SK-N-SH treated with all-trans-retinoic acid at 6 μM for 48 hours (cell line): ENCODE data around the gene FBP2.

Experiments used
- ATAC-seq: fragments of 200-7000 bp; cut with Tn5 transposase; 3 replicates; pipeline ENCODE4 v1.9.1; 2020; ENCODE audit warnings: mild to moderate bottlenecking, moderate library complexity
- ARNTL ChIP-seq: fragments of 450-650 bp; formaldehyde crosslinking; IDR thresholded peaks from 2 replicates; pipeline ENCODE4 v1.5.0; 2020; ENCODE audit warnings: low read depth, mild to moderate bottlenecking, moderate library complexity, borderline replicate concordance
- BACH2 ChIP-seq: fragments of 250-450 bp; sonication (Bioruptor Pico); IDR thresholded peaks from 2 replicates; pipeline ENCODE4 v1.9.0; 2021; ENCODE audit warnings: mild to moderate bottlenecking, borderline replicate concordance
- CSDC2 ChIP-seq: fragments of 250-450 bp; sonication (Bioruptor Pico); IDR thresholded peaks from 2 replicates; pipeline ENCODE4 v1.5.0; 2020; ENCODE audit warnings: mild to moderate bottlenecking, moderate library complexity
- ESRRG ChIP-seq: fragments of 250-450 bp; sonication (Bioruptor Pico); IDR thresholded peaks from 2 replicates; pipeline ENCODE4 v1.6.1; 2021; ENCODE audit warnings: mild to moderate bottlenecking
- GLIS3 ChIP-seq: fragments of 250-450 bp; sonication (Bioruptor Pico); IDR thresholded peaks from 2 replicates; pipeline ENCODE4 v1.5.0; 2020; ENCODE audit warnings: mild to moderate bottlenecking, moderate library complexity
- ISL1 ChIP-seq: fragments of 250-450 bp; sonication (Bioruptor Pico); IDR thresholded peaks from 2 replicates; pipeline ENCODE4 v2.1.2; 2022; ENCODE audit warnings: mild to moderate bottlenecking, moderate library complexity
- OSR1 ChIP-seq: fragments of 250-450 bp; sonication (Bioruptor Pico); IDR thresholded peaks from 2 replicates; pipeline ENCODE4 v1.8.0; 2022; ENCODE audit warnings: moderate library complexity, mild to moderate bottlenecking, inconsistent platforms
- PPARA ChIP-seq: fragments of 250-450 bp; sonication (Bioruptor Pico); IDR thresholded peaks from 2 replicates; pipeline ENCODE4 v1.5.0; 2020; ENCODE audit warnings: mild to moderate bottlenecking, borderline replicate concordance
- RARB ChIP-seq: fragments of 250-450 bp; sonication (Bioruptor Pico); IDR thresholded peaks from 2 replicates; pipeline ENCODE4 v1.8.0; 2021; ENCODE audit warnings: mild to moderate bottlenecking, moderate library complexity
- TCF4 ChIP-seq: fragments of 250-450 bp; sonication (Bioruptor Pico); IDR thresholded peaks from 2 replicates; pipeline ENCODE4 v1.8.0; 2021; ENCODE audit warnings: mild to moderate bottlenecking, moderate library complexity, borderline replicate concordance
- TOX ChIP-seq: fragments of 250-450 bp; sonication (Bioruptor Pico); IDR thresholded peaks from 2 replicates; pipeline ENCODE4 v1.8.0; 2021; ENCODE audit warnings: mild to moderate bottlenecking, moderate library complexity, borderline replicate concordance
- ZC3H10 ChIP-seq: fragments of 250-450 bp; sonication (Bioruptor Pico); IDR thresholded peaks from 2 replicates; pipeline ENCODE4 v1.5.1; 2021; ENCODE audit warnings: mild to moderate bottlenecking, moderate library complexity
- ZFP30 ChIP-seq: fragments of 450-650 bp; formaldehyde crosslinking; IDR thresholded peaks from 2 replicates; pipeline ENCODE4 v1.5.0; 2022; ENCODE audit warnings: mild to moderate bottlenecking, moderate library complexity
- ZNF565 ChIP-seq: fragments of 450-650 bp; formaldehyde crosslinking; conservative IDR thresholded peaks from 2 replicates; pipeline ENCODE4 v1.5.0; 2020; ENCODE audit warnings: low read depth, mild to moderate bottlenecking, moderate library complexity
- ZNF70 ChIP-seq: fragments of 450-650 bp; formaldehyde crosslinking; IDR thresholded peaks from 2 replicates; pipeline ENCODE4 v1.5.0; 2020; ENCODE audit warnings: mild to moderate bottlenecking, moderate library complexity
- ZNF8 ChIP-seq: fragments of 450-650 bp; formaldehyde crosslinking; IDR thresholded peaks from 2 replicates; pipeline ENCODE4 v1.5.0; 2020; ENCODE audit warnings: mild to moderate bottlenecking, moderate library complexity
- TF ChIP-seq, protein P1 (sequence below): fragments of 250-450 bp; sonication (Bioruptor Pico); IDR thresholded peaks from 2 replicates; pipeline ENCODE4 v1.5.1; 2020; ENCODE audit warnings: low read depth, mild to moderate bottlenecking, moderate library complexity
- TF ChIP-seq, protein P2 (sequence below): fragments of 250-450 bp; sonication (Bioruptor Pico); IDR thresholded peaks from 2 replicates; pipeline ENCODE4 v1.5.0; 2020; ENCODE audit warnings: mild to moderate bottlenecking, moderate library complexity
- TF ChIP-seq, protein P3 (sequence below): fragments of 250-450 bp; sonication (Bioruptor Pico); IDR thresholded peaks from 2 replicates; pipeline ENCODE4 v1.8.0; 2021; ENCODE audit warnings: low read depth, mild to moderate bottlenecking, moderate library complexity, borderline replicate concordance

The FBP2 gene

DNA sequence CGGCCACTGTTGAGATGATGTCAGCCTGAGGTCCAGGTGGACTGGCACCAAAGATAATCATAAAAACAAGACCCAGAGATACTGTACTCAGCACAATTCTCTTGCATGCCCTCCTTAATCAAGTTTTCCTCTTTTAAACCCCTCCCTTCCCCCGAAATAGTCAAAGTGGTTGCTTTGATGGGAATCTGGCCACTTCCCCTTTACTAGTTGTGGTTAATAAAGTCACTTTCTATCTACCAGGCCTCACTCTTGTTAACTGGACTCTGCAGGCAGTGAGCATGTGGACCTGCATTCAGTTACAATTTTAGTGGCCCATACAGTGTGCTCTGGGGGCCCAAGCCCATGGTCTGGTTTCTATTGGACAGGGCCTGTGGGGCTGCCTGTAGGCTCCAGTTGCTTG lies 17.5 kb downstream of the FBP2 start (continued):
- TF ChIP-seq TOX (CRISPR knock-in tag): no peak
- TF ChIP-seq ZNF70 (CRISPR knock-in tag): no peak
- TF ChIP-seq GLIS3 (CRISPR knock-in tag): no peak
- TF ChIP-seq ARNTL (CRISPR knock-in tag): no peak
- TF ChIP-seq TCF4 (CRISPR knock-in tag): no peak
- TF ChIP-seq ZFP30: no peak
- no peak for TF ChIP-seq OSR1 (CRISPR knock-in tag)
- TF ChIP-seq ISL1 (CRISPR knock-in tag): no peak
- TF ChIP-seq CSDC2 (CRISPR knock-in tag): no peak
- no peak for TF ChIP-seq RARB (CRISPR knock-in tag)
- TF ChIP-seq ZNF565 (CRISPR knock-in tag): no peak
- TF ChIP-seq ZC3H10: no peak
- TF ChIP-seq, protein P1, sequence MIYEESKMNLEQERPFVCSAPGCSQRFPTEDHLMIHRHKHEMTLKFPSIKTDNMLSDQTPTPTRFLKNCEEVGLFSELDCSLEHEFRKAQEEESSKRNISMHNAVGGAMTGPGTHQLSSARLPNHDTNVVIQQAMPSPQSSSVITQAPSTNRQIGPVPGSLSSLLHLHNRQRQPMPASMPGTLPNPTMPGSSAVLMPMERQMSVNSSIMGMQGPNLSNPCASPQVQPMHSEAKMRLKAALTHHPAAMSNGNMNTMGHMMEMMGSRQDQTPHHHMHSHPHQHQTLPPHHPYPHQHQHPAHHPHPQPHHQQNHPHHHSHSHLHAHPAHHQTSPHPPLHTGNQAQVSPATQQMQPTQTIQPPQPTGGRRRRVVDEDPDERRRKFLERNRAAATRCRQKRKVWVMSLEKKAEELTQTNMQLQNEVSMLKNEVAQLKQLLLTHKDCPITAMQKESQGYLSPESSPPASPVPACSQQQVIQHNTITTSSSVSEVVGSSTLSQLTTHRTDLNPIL (CRISPR knock-in tag): no peak
- TF ChIP-seq, all 23 proteins: peak for 0

DNA sequence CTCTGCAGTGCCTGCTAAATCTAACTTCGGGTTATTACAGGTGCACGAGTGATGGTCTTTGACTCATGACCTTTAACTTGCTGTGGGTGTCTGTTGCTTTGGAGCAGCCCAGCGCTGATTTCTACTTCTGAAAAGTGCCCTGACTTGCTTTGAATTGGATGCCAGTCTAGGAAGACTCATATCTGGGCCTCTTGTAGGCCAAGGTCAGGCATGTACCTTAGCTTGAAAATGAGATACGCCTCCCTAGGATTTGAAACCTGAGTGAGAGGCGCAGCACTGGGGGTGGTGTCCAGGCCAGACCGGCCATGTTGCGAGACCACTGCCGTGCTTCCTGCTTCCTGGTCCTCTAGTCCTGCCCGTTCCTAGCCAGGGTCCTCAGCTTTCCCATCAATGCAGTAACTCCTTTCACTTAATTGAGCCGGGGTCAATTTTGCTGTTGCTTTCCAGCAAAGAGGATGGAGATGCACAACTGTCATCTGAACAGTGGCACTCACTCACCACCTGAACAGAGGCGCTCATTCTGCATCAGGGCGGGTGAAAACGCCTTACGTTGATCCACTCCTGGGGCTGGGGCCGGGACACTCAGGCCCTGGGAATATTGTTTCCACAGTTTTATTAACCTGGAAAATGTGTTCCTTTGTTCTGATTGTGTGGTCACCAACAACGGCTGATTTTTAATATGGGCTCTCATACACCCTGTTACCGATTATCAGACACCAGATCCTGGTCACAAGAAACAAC lies 24.5 kb downstream of the FBP2 start:
- no peak for TF ChIP-seq ZC3H10
- TF ChIP-seq, protein P1 (CRISPR knock-in tag): no peak
- TF ChIP-seq ZNF565 (CRISPR knock-in tag): no peak
- TF ChIP-seq CSDC2 (CRISPR knock-in tag): no peak
- TF ChIP-seq ZFP30: no peak
- no peak for TF ChIP-seq GLIS3 (CRISPR knock-in tag)
- no peak for TF ChIP-seq BACH2 (CRISPR knock-in tag)
- TF ChIP-seq, all 23 proteins: peak for 0
- ATAC-seq: no peak

DNA sequence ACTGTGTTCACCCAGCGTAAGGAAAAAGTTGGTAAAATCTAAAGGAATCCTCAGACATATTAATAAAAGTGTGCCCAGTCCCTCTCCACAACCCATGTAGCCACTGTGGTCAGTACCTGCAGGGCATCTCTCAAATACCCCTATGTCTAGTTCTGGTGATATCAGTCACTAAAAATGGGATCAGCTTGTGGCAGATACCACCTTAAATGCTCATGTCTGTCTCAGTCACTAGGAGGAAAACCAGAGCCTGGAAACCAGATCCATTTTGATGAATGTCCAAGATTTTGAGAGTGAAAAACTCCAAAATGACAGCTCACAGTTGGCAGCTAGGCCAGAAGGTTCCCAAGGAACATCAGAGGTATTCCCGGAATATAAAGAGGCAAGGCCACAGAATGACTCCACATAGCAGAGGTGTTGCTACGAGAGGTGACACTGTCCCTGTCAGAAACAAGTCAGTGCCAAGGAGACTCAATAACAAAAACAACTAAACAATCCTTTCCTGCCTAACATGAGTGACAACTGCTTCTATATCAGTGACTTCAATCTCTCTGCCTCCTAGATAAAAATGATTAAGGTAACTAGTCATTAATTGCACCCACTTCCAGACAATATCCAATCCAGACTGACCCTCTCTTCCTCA lies 25.3 kb downstream of the FBP2 start:
- no peak for TF ChIP-seq ZFP30
- no peak for TF ChIP-seq PPARA (CRISPR knock-in tag)
- TF ChIP-seq, protein P2, sequence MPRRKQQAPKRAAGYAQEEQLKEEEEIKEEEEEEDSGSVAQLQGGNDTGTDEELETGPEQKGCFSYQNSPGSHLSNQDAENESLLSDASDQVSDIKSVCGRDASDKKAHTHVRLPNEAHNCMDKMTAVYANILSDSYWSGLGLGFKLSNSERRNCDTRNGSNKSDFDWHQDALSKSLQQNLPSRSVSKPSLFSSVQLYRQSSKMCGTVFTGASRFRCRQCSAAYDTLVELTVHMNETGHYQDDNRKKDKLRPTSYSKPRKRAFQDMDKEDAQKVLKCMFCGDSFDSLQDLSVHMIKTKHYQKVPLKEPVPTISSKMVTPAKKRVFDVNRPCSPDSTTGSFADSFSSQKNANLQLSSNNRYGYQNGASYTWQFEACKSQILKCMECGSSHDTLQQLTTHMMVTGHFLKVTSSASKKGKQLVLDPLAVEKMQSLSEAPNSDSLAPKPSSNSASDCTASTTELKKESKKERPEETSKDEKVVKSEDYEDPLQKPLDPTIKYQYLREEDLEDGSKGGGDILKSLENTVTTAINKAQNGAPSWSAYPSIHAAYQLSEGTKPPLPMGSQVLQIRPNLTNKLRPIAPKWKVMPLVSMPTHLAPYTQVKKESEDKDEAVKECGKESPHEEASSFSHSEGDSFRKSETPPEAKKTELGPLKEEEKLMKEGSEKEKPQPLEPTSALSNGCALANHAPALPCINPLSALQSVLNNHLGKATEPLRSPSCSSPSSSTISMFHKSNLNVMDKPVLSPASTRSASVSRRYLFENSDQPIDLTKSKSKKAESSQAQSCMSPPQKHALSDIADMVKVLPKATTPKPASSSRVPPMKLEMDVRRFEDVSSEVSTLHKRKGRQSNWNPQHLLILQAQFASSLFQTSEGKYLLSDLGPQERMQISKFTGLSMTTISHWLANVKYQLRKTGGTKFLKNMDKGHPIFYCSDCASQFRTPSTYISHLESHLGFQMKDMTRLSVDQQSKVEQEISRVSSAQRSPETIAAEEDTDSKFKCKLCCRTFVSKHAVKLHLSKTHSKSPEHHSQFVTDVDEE (CRISPR knock-in tag): no peak
- ATAC-seq: no peak

DNA sequence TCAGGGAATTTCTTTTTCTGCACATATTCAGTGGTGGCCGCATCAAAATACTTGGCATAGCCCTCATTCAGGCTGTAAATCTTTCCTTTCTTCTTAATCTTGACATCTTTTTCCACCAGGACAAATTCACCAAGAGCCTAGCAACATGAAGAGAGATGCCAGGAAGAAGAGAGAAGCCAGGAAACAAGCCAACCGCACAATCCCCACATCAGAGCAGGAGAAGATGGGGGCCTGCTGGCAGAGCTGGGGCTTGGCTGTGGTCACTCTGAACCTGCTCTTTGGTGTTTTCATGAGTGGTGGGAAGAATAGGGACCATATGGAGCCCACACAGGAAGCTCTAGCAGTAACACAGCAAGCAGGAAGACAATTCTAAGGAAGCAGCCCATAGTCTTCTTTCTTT lies 26.4 kb downstream of the FBP2 start:
- no peak for ATAC-seq
- TF ChIP-seq, protein P3, sequence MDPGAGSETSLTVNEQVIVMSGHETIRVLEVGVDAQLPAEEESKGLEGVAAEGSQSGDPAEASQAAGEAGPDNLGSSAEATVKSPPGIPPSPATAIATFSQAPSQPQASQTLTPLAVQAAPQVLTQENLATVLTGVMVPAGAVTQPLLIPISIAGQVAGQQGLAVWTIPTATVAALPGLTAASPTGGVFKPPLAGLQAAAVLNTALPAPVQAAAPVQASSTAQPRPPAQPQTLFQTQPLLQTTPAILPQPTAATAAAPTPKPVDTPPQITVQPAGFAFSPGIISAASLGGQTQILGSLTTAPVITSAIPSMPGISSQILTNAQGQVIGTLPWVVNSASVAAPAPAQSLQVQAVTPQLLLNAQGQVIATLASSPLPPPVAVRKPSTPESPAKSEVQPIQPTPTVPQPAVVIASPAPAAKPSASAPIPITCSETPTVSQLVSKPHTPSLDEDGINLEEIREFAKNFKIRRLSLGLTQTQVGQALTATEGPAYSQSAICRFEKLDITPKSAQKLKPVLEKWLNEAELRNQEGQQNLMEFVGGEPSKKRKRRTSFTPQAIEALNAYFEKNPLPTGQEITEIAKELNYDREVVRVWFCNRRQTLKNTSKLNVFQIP (CRISPR knock-in tag): no peak
- no peak for TF ChIP-seq CSDC2 (CRISPR knock-in tag)
- no peak for TF ChIP-seq BACH2 (CRISPR knock-in tag)
- TF ChIP-seq ZNF70 (CRISPR knock-in tag): no peak
- no peak for TF ChIP-seq ZNF8 (CRISPR knock-in tag)
- TF ChIP-seq ESRRG (CRISPR knock-in tag): no peak
- TF ChIP-seq, protein P1 (CRISPR knock-in tag): no peak
- TF ChIP-seq ARNTL (CRISPR knock-in tag): no peak
